C4-2B (cell line): ENCODE measurements around the gene CFAP74.

Source experiments
- CTCF ChIP-seq: fragments of 450-650 bp; conservative IDR thresholded peaks from 2 replicates; pipeline ENCODE4 v1.5.1; 2017; ENCODE audit warnings: mild to moderate bottlenecking
- ZFX ChIP-seq: fragments of 450-650 bp; IDR thresholded peaks from 2 replicates; pipeline ENCODE4 v1.6.1; 2017

GRCh38 chr1:1958071-1958541 is 45.5 kb downstream of the CFAP74 start:
- TF ChIP-seq CTCF (no peak), ZFX (no peak)
